Sigmoid colon (tissue), 4 donors: ENCODE data around the gene MRPS18B.
A peak's percentile ranks its signal among the peaks of the same experiment; 100 is the strongest.

ENCODE experiments used
- CTCF ChIP-seq, 4 experiments: fragments of 450-650 bp in 3 of 4; fragments of 200-600 bp in 1 of 4; IDR thresholded peaks; one replicate each; pipeline ENCODE4 v1.5.1; 2016 to 2019; ENCODE audit warnings: antibody characterized with exemption in 4 of 4, mild to moderate bottlenecking in 3 of 4, moderate library complexity in 2 of 4
- EP300 ChIP-seq, 4 donors: sonication (generic); formaldehyde crosslinking; IDR thresholded peaks; one replicate each; pipeline ENCODE4 v1.6.1; 2017; ENCODE audit warnings: antibody characterized with exemption in 4 of 4
- POLR2A ChIP-seq, 2 donors: fragments of 450-650 bp; IDR thresholded peaks; one replicate each; pipeline ENCODE4 v1.6.1; 2016; ENCODE audit warnings: antibody characterized with exemption in 2 of 2, mild to moderate bottlenecking in 2 of 2, moderate library complexity in 2 of 2
- POLR2AphosphoS5 ChIP-seq, 4 donors: sonication (generic); formaldehyde crosslinking; IDR thresholded peaks; one replicate each; pipeline ENCODE4 v1.6.1; 2017; ENCODE audit warnings: antibody characterized with exemption in 4 of 4

- TF ChIP-seq CTCF (IDR thresholded peaks at IDR 0.05) (peak; percentile 69 to 91 (median 78)), POLR2A (IDR thresholded peaks at IDR 0.05) (peak; percentile 6 to 61), EP300 (IDR thresholded peaks at IDR 0.05) (no peak), POLR2AphosphoS5 (IDR thresholded peaks at IDR 0.05) (peak; percentile 55 to 86 (median 82))
Measured at GRCh38 chr6:30672445-30673253, 55.0 kb downstream of the MRPS18B start, which contains the start of gene DHX16.
